Stimulated activated CD4-positive, alpha-beta T cell treated with anti-CD3 and anti-CD28 coated beads, Interleukin-2, amount 100 ng/mL, for 48 hours (primary cell): ENCODE measurements around the gene CYP2U1.
"Not testable (repeated sequence)": the region's sequence is repeated elsewhere in the genome, so short reads cannot be mapped to it uniquely, and the experiment has no call there.

Experiments
- DNase-seq, 2 donors: peaks; one replicate each; pipeline ENCODE4 v3.0.0-alpha.2; 2020

Gene CYP2U1

GRCh38 chr4:107930821-107931774, at the start of gene CYP2U1:
TSS of gene CYP2U1 (plus strand) at chr4:107931549. CDS start at chr4:107931644, 95 bp downstream.
- DNase-seq = peak; percentile 50 to 56

- DNase-seq = no peak
Measured at GRCh38 chr4:107885865-107886264, 45.5 kb upstream of the CYP2U1 start.

DNA sequence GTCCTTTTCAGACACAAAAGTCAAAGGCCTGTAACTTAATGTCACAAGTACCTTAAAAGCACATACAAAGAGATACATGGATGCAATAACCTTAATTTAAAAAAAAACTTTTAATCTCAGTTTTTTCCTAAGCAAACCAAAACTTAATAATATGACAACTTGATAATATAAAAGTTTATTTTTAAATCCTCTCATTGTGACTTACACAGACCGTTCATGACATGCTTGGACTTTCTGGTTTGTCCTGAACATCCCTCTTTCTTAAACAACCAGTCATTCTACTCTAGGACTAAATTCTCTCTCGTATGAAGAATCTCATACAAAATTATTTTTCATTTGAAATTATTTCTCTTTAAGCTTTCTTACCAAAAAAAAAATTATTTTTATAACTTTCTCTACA, 43.1 kb upstream of the CYP2U1 start:
- DNase-seq = no peak

- no peak for DNase-seq
Measured at GRCh38 chr4:107890779-107891178, 40.6 kb upstream of the CYP2U1 start.

- no peak for DNase-seq
Measured at GRCh38 chr4:107891299-107891698, 40.0 kb upstream of the CYP2U1 start.

- no peak for DNase-seq
Measured at GRCh38 chr4:107893171-107894137, 37.9 kb upstream of the CYP2U1 start.

- no peak for DNase-seq
Measured at GRCh38 chr4:107894138-107894603, 37.2 kb upstream of the CYP2U1 start.

- DNase-seq = no peak
Measured at GRCh38 chr4:107896158-107896645, 35.1 kb upstream of the CYP2U1 start.

GRCh38 chr4:107896646-107897045, 34.7 kb upstream of the CYP2U1 start:
- no peak for DNase-seq

- no peak for DNase-seq
Measured at GRCh38 chr4:107897823-107898222, 33.5 kb upstream of the CYP2U1 start.

GRCh38 chr4:107900067-107900466, 31.3 kb upstream of the CYP2U1 start:
- DNase-seq = no peak

GRCh38 chr4:107900508-107900907, 30.8 kb upstream of the CYP2U1 start:
- DNase-seq = no peak

DNA sequence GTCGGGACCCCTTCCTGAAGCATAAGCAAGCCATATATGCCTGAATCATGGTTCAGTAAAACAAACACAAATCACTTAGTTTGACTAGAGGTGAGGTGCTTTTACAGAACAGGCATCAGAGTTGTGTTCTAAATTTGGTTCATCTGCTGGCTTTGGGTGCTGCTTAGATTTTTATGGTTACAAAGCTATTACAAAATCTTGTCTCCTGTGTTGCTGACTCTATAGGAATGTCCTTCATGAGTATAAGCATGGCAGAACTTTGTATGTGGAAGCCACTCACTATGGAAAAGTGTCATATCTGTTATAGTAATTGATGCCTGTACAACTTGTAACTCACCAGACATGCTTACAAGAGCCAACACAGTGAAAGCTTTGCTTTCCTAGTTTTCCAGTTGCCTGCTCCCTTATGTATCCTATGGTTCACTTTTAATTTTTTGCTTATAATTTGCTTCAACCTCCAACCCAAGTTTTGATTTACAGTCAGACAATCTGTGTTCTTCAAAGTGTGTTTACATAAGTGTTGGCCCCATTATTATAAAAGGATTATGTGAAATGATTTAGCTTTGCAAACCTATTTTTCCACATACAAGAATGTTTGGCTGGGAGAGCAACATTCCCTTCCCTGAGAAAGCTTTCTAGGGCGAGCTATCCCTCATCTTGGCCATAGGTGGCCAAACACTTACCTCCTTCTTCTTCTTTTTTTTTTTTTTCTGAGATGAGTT, 30.0 kb upstream of the CYP2U1 start:
- no peak for DNase-seq

DNA sequence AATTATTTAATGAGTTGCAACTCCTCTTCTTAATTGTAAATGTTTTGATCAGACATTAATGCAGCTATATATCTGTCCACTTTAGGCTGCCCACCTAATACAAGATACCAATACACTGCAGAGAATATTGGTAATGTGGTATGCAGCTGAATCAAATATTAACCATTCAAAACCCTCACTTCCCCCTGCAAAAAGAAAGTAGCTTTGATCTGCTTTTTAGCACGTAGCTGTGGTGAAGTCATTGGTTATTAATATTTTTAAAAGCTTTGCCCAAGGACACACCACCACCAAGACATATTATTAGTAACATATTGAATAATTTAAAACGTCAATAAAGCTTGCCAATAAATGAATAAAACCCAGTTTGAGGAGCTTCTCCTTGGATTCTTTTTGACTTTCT, 28.6 kb upstream of the CYP2U1 start:
- DNase-seq = no peak

DNA sequence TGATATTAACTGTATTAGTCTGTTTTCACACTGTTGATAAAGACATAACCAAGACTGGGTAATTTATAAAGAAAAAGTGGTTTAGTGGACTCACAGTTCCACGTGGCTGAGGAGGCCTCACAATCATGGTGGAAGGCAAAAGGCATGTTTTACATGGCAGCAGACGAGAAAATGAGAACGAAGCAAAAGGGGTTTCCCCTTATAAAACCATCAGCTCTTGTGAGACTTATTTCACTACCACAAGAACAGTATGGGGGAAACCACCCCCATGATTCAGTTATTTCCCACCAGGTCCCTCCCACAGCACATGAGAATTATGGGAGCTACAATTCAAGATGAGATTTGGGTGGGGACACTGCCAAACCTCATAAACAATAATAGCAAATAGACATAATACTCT, 26.3 kb upstream of the CYP2U1 start:
- not testable (repeated sequence) for DNase-seq

DNA sequence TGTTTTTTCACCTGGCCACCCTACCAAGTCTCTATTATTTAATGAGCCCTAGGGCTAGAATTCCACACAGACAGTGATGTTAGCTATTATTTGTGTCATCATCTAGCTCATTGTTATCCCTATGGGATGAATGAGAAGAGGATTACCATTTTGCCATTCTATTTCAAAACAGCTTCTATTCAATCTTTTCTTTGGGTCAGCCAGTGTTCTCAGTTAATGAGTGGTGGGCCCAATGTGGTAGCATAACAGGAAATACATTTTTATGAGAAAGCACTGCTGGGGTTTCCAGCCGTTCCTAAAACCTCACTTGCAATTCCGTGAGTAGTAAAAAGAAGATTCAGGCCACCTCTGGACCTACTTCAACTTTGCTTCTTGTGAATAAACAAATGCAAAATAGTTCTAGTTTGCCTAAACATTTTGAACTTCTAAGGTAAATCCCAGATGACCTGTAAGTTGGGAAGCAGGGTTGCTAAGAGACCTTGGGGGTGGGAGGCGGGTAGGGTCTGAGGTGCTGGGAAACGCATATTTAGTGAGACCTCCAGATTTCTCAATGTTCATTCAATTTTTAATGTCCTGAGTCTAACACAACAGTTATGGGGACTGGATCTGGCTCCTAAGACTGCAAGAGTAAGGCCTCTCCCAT, 24.8 kb upstream of the CYP2U1 start:
- DNase-seq = no peak

- no peak for DNase-seq
Measured at GRCh38 chr4:107908377-107908776, 23.0 kb upstream of the CYP2U1 start.

DNA sequence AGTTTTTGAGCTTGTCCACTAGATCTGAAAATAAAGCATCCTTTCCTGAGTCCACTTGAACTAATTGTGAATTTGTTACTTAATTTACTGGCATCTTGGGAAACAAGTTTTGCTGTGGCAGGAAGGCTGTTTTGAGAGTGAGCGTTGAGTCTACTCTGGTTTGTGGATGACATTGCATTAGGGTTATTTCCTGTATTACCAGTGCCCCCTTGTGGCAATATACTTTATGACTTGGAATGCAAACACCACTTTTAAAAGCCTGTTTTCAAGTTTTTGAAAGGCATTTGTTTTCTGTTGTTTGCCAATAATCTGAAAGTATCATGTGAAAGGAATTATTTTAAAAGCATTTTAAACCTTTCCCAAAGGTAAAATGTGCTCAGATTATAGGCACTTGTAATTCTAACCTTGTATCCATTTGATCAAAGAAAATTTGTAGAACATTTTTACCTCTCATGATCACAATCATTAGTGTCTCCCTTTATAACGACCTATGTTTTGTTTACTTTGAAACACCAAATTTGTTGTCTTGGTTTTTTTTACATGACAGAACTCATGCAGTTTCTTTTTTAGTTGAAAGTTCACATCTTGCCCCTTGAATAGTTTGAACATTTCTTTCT, 18.0 kb upstream of the CYP2U1 start:
- peak; percentile 24 to 25 for DNase-seq

DNA sequence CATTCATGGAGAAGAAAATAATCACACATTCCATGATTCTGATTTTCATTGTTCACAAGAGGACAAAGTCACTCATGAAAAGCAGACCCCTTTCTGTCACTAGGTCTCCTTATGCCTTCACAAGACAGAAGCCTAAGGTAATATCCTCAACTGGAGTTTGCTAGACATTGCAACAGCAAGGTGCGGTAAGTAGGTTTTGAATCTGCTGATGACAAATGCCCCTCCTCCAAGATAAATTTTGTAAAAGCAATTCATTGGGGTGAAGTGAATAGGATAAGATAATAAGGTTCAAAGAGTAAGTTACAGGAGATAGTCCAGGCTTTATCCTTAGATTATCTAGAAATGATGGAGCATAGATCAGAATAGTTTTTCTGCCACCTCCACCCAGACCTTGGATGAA, 16.1 kb upstream of the CYP2U1 start:
- DNase-seq = no peak

- no peak for DNase-seq
Measured at GRCh38 chr4:107916623-107917022, 14.7 kb upstream of the CYP2U1 start.

DNA sequence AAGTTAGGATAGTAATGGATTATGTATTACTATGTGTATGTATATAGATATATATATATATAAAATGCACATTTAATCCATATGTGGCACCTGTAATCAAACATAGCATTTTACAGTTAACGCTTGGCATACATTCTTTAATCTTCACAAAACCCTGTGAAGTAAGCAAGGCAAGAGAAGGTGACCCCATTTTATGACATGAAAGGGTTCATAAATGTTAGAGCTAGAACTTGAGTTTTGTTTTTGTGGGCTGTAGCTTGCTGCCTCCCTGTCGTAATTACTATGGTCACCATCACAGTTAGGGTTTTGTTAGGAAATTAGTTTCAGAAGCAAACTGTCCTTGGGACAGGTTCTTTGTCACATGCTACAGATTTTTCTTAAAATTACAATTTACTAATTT, 13.8 kb upstream of the CYP2U1 start:
- no peak for DNase-seq
